ENCODE data around the gene ZMAT2.
"Not testable (repeated sequence)": the region's sequence is repeated elsewhere in the genome, so short reads cannot be mapped to it uniquely, and the experiment has no call there.

The ZMAT2 gene

GRCh38 chr5:140710899-140711552 lies 10.8 kb downstream of the ZMAT2 start:
- peak; percentile 80 for DNase-seq

GRCh38 chr5:140711794-140712193 lies 11.5 kb downstream of the ZMAT2 start:
- DNase-seq, result no peak

- no peak for DNase-seq
Observed at GRCh38 chr5:140713562-140714094, 13.4 kb downstream of the ZMAT2 start.

- DNase-seq, result not testable (repeated sequence)
Observed at GRCh38 chr5:140716238-140716637, 16.0 kb downstream of the ZMAT2 start.

- no peak for DNase-seq
Observed at GRCh38 chr5:140718266-140718592, 18.0 kb downstream of the ZMAT2 start.

GRCh38 chr5:140720738-140721137 lies 20.5 kb downstream of the ZMAT2 start:
- not testable (repeated sequence) for DNase-seq

GRCh38 chr5:140721395-140721794 lies 21.1 kb downstream of the ZMAT2 start:
- not testable (repeated sequence) for DNase-seq

GRCh38 chr5:140725799-140726471 lies 25.7 kb downstream of the ZMAT2 start:
- peak; percentile 7 for DNase-seq

GRCh38 chr5:140733098-140733497 lies 32.9 kb downstream of the ZMAT2 start:
- DNase-seq, result no peak

GRCh38 chr5:140734354-140734753 lies 34.1 kb downstream of the ZMAT2 start:
- no peak for DNase-seq

GRCh38 chr5:140737486-140737885 lies 37.2 kb downstream of the ZMAT2 start:
- no peak for DNase-seq

- DNase-seq, result no peak
Observed at GRCh38 chr5:140741967-140742366, 41.7 kb downstream of the ZMAT2 start.

GRCh38 chr5:140753561-140753960 lies 53.3 kb downstream of the ZMAT2 start:
- no peak for DNase-seq
